OCI-LY7 (cell line): Measurements from ENCODE around the gene MGA. TPM values are rescaled to one million over a fixed set of nuclear protein-coding genes. Genes with fewer than 3 reads are reported as not detected.

ENCODE experiments used
- BruUV-seq: library from RNA; stranded (reverse); fragments of 400-500 nt; replicated peaks from 2 replicates; lab custom pipeline; 2021; lab: Mats Ljungman, UMichigan
- CTCF ChIA-PET: fragments of 300-600 bp; sonication (Branson Sonifier 250); formaldehyde crosslinking; loops from one replicate; lab custom pipeline; 2022; ENCODE audit warnings: antibody characterized with exemption; ENCODE audit not compliant: unreplicated experiment; lab: Charles Lee
- POLR2A ChIA-PET: fragments of 300-600 bp; sonication (Branson Sonifier 250); formaldehyde crosslinking; loops from one replicate; lab custom pipeline; 2022; ENCODE audit warnings: antibody characterized with exemption; lab: Charles Lee
- DNase-seq: peaks from one replicate; pipeline ENCODE4 v3.0.0-alpha.2; 2015; ENCODE audit warnings: low spot score
- H2AFZ ChIP-seq: fragments of 200-600 bp; sonication (generic), shearing (Covaris generic); 2 replicates; pipeline ENCODE4 v1.6.1; 2014; ENCODE audit warnings: mild to moderate bottlenecking, antibody characterized with exemption, low read length, moderate library complexity
- H3K27ac ChIP-seq: fragments of 200-600 bp; sonication (generic); 2 replicates; pipeline ENCODE4 v1.5.1; 2014; ENCODE audit warnings: mixed run types, low read depth, mild to moderate bottlenecking, moderate library complexity, low read length, inconsistent platforms; ENCODE audit not compliant: poor library complexity, severe bottlenecking
- H3K36me3 ChIP-seq: fragments of 200-600 bp; sonication (generic); 2 replicates; pipeline ENCODE4 v1.6.1; 2014; ENCODE audit warnings: mild to moderate bottlenecking, antibody characterized with exemption, low read length, moderate library complexity, mixed read lengths; ENCODE audit not compliant: insufficient read depth
- H3K4me1 ChIP-seq: fragments of 200-600 bp; sonication (generic); 2 replicates; pipeline ENCODE4 v1.5.1; 2014; ENCODE audit warnings: mild to moderate bottlenecking, low read length; ENCODE audit not compliant: insufficient read depth, poor library complexity, severe bottlenecking
- H3K4me2 ChIP-seq: fragments of 200-600 bp; sonication (generic); 2 replicates; pipeline ENCODE4 v1.6.1; 2014; ENCODE audit warnings: mild to moderate bottlenecking, low read length
- H3K4me3 ChIP-seq: fragments of 200-600 bp; sonication (generic); 2 replicates; pipeline ENCODE4 v1.5.1; 2014; ENCODE audit warnings: mild to moderate bottlenecking, low read depth, low read length; ENCODE audit not compliant: poor library complexity, severe bottlenecking
- H3K79me2 ChIP-seq: fragments of 200-600 bp; sonication (generic); 2 replicates; pipeline ENCODE4 v1.6.1; 2016; ENCODE audit warnings: low read depth, mild to moderate bottlenecking, low read length, moderate library complexity, mixed read lengths; ENCODE audit not compliant: insufficient read depth
- H3K9me2 ChIP-seq: fragments of 200-600 bp; sonication (generic); 2 replicates; pipeline ENCODE4 v1.6.1; 2016; ENCODE audit warnings: mild to moderate bottlenecking, low read length, mixed read lengths; ENCODE audit not compliant: insufficient read depth
- H3K9me3 ChIP-seq: fragments of 200-600 bp; sonication (generic); 2 replicates; pipeline ENCODE4 v1.6.1; 2014; ENCODE audit warnings: mild to moderate bottlenecking, mixed run types, low read length, mixed read lengths
- H4K20me1 ChIP-seq: fragments of 200-600 bp; sonication (generic); 2 replicates; pipeline ENCODE4 v1.6.1; 2014; ENCODE audit warnings: mild to moderate bottlenecking, antibody characterized with exemption, low read length, moderate library complexity, mixed read lengths; ENCODE audit not compliant: insufficient read depth
- CTCF ChIP-seq: fragments of 200-600 bp; sonication (generic); conservative IDR thresholded peaks from 2 replicates; pipeline ENCODE4 v1.5.1; 2014; ENCODE audit warnings: mild to moderate bottlenecking, antibody characterized with exemption, low read length, moderate library complexity, mixed read lengths
- EZH2phosphoT487 ChIP-seq: fragments of 200-600 bp; sonication (generic); IDR thresholded peaks from 2 replicates; pipeline ENCODE4 v1.6.1; 2018; ENCODE audit warnings: low read depth, borderline replicate concordance, mild to moderate bottlenecking, mixed run types, antibody characterized with exemption, low read length, moderate library complexity, mixed read lengths
- intact Hi-C: fragments of 100-400 bp; cut with micrococcal nuclease; formaldehyde crosslinking; loops from one replicate; pipeline ENCODE4 v1.10.0; 2022; ENCODE audit not compliant: unreplicated experiment
- total RNA-seq, 2 experiments: library from RNA; depleted of rRNA in 1 of 2; stranded (reverse); fragments of >200 nt in 1 of 2; shearing (Covaris generic) in 1 of 2; gene quantifications; 2 replicates each; pipeline ENCODE4 v1.2.3, GENCODE V29; 2014 to 2022

The MGA gene
- total RNA-seq, 2 experiments from 2014 or later: 48.8 to 59.1 TPM

- Histone ChIP-seq H4K20me1 (no peaks in the 10 kb centered on the region), H3K36me3 (no peaks in the 10 kb centered on the region), H3K9me2 (no peaks in the 10 kb centered on the region), H3K27ac (no peak overlapping the region), H3K4me1 (no peaks in the 10 kb centered on the region), H2AFZ (no peak overlapping the region), H3K4me3 (no peak overlapping the region), H3K4me2 (no peak overlapping the region), H3K9me3 (no peaks in the 10 kb centered on the region), H3K79me2 (no peaks in the 10 kb centered on the region)
- POLR2A ChIA-PET: no interaction called here
- no peak for DNase-seq
- no peak for TF ChIP-seq CTCF
- no peak for TF ChIP-seq EZH2phosphoT487
- CTCF ChIA-PET: no interaction called here
- no TSS peak for BruUV-seq
- intact Hi-C loops: no loop called here
Measured at GRCh38 chr15:41621200-41622193, 38.7 kb upstream of the MGA start.

DNA sequence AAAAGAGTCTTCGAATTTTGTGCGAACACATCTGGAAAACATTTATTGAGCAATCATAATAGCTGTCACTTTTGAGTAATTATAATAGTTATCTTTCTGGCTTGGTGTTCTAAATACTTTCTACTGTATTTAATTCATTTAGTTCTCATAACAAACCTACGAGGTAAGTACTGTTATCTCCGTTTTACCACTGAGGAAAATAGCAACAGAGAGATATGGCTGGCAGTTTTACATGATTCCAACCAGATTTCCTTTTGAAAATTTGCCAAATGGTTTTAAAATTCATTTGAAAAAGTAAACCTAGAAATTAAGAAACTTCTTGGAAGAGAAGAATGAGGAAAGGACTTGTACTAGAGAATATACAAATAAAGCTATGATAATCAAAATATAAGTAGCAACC is 37.3 kb upstream of the MGA start:
- POLR2A ChIA-PET: no interaction called here
- H3K79me2 ChIP-seq: no peaks in the 10 kb centered on the region
- TF ChIP-seq CTCF: no peak

DNA sequence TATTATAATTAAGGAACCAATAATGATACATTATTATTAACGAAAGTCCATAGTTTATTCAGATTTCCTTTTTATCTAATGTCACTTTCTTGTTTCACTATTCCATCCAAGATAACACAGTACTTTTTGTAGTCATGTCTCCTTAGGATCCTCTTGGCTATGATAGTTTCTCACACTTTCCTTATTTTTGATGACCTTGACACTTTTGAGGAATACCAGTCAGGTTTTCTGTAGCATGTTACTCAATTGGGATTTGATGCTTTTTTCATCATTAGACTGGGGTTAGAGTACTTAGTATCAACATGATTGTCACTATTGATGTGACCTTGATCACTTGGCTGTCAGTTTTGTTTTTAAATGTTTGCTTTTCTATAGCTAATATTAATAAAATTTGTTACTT is 33.0 kb upstream of the MGA start:
- TF ChIP-seq CTCF (no peak), EZH2phosphoT487 (no peak)
- Histone ChIP-seq H3K4me3 (no peak overlapping the region), H3K4me1 (no peaks in the 10 kb centered on the region), H3K36me3 (no peaks in the 10 kb centered on the region), H4K20me1 (no peaks in the 10 kb centered on the region), H3K79me2 (no peaks in the 10 kb centered on the region), H2AFZ (no peak overlapping the region), H3K27ac (no peak overlapping the region), H3K9me2 (no peaks in the 10 kb centered on the region), H3K4me2 (no peak overlapping the region), H3K9me3 (no peaks in the 10 kb centered on the region)
- no peak for DNase-seq
- ChIA-PET POLR2A (interaction anchor here (1.0 kb wide), 1 partner anchor 67 kb away, joined by 3 read pairs; no protein-coding TSS in a partner anchor), CTCF (no interaction called here)
- intact Hi-C loops: no loop called here
- no TSS peak for BruUV-seq

More for the DNA sequence above, 37.3 kb upstream of the MGA start:
- no peaks in the 10 kb centered on the region for H3K4me1 ChIP-seq
- no TSS peak for BruUV-seq
- H3K4me3 ChIP-seq: no peak overlapping the region
- H3K27ac ChIP-seq: no peak overlapping the region
- H3K36me3 ChIP-seq: no peaks in the 10 kb centered on the region
- no peak overlapping the region for H2AFZ ChIP-seq
- no peaks in the 10 kb centered on the region for H3K9me3 ChIP-seq
- DNase-seq: no peak
- H3K9me2 ChIP-seq: no peaks in the 10 kb centered on the region
- intact Hi-C loops: no loop called here
- H3K4me2 ChIP-seq: no peak overlapping the region
- no peaks in the 10 kb centered on the region for H4K20me1 ChIP-seq
- CTCF ChIA-PET: no interaction called here
